WERI-Rb-1 (cell line): ENCODE results near the gene ARID1B.

ENCODE experiments used
- DNase-seq: peaks from one replicate; pipeline ENCODE4 v3.0.0-alpha.2; 2020
- H3K27ac ChIP-seq: fragments of 250-450 bp; sonication (Bioruptor Pico); 2 replicates; pipeline ENCODE4 v1.5.1; 2020; ENCODE audit warnings: mild to moderate bottlenecking, moderate library complexity
- H3K27me3 ChIP-seq: fragments of 250-450 bp; sonication (Bioruptor Pico); 2 replicates; pipeline ENCODE4 v1.5.1; 2021; ENCODE audit warnings: mild to moderate bottlenecking, low read depth, moderate library complexity; ENCODE audit not compliant: insufficient read depth, severe bottlenecking
- H3K36me3 ChIP-seq: fragments of 250-450 bp; sonication (Bioruptor Pico); 2 replicates; pipeline ENCODE4 v1.5.1; 2020; ENCODE audit warnings: mild to moderate bottlenecking, moderate library complexity
- H3K4me3 ChIP-seq: 2 replicates; pipeline ENCODE4 v1.5.1; 2011; ENCODE audit warnings: low read depth, mild to moderate bottlenecking, control low read depth, low read length
- H3K9me3 ChIP-seq: fragments of 250-450 bp; sonication (Bioruptor Pico); 2 replicates; pipeline ENCODE4 v1.5.1; 2021; ENCODE audit warnings: mild to moderate bottlenecking, moderate library complexity; ENCODE audit not compliant: severe bottlenecking
- CTCF ChIP-seq: IDR thresholded peaks from 2 replicates; pipeline ENCODE4 v1.5.1; 2011; ENCODE audit warnings: low read depth, mild to moderate bottlenecking, control low read depth, inconsistent platforms, low read length

The ARID1B gene

DNA sequence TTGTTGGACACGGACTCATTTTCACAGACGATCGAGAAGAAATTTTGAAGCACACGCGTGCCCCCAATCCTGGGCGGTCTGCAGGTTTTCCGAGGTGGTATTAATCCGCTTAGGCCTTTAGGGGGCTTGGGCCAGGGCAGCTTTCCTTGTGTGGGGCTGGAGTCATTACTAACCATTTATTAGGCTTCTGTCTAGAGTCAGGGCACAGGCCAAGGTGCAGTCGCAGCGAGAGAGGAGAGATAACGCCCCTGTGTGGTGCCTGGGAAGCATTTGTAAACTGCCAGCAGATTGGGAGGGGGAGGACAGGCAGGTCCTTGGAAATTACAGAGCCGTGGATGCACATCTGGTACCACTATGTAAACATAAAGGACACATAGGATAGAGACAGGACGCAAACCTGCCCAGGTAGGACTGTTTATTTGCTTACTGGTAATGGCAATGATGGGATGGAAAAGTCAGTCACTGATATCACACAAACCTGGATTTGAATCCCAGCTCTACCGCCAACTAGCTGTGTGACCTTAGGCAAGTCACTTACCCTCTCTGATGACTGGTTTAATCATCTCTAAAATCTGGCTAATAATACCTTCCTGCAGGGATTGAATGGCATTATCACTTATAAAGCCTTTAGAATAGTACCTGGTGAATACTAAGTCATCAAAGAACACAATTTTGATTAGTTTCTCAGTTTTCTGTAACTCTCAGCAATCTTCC is 469.8 kb downstream of the ARID1B start:
- peak; percentile 20; the same call in 1 of the 2 replicates for TF ChIP-seq CTCF
- Histone ChIP-seq H3K9me3 (peaks cover 8% of the 10 kb centered on the region), H3K27me3 (no peaks in the 10 kb centered on the region), H3K36me3 (no peaks in the 10 kb centered on the region), H3K27ac (no peak overlapping the region), H3K4me3 (no peak overlapping the region)
- DNase-seq, result no peak

- Histone ChIP-seq H3K36me3 (no peaks in the 10 kb centered on the region), H3K4me3 (no peak overlapping the region), H3K27me3 (no peaks in the 10 kb centered on the region), H3K9me3 (peaks cover 8% of the 10 kb centered on the region), H3K27ac (no peak overlapping the region)
- DNase-seq, result no peak
- no peak for TF ChIP-seq CTCF
Measured at GRCh38 chr6:157248264-157248663, 471.1 kb downstream of the ARID1B start.

DNA sequence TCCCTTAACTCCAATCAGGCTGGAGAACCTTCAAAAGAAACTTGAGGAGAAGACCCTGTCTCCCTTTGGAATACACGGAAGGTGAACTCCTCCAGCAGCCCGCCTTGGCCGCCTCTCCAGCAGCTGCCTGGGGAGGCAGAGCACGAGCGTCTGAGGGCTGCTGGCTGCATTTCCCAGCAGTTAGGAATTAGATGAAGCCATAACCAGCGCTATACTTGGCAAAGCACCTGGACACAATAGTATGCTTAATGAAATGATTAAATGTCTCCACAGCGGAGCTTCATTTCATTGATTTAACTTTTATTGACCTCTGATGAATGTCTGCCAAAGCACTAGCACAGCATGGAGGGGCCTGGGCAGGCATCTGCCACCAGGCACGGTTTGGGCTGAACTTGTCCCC is 472.6 kb downstream of the ARID1B start:
- no peaks in the 10 kb centered on the region for H3K36me3 ChIP-seq
- no peak for DNase-seq
- H3K27ac ChIP-seq, result no peak overlapping the region
- TF ChIP-seq CTCF, result no peak
- peaks cover 8% of the 10 kb centered on the region for H3K9me3 ChIP-seq
- no peak overlapping the region for H3K4me3 ChIP-seq
- no peaks in the 10 kb centered on the region for H3K27me3 ChIP-seq

DNA sequence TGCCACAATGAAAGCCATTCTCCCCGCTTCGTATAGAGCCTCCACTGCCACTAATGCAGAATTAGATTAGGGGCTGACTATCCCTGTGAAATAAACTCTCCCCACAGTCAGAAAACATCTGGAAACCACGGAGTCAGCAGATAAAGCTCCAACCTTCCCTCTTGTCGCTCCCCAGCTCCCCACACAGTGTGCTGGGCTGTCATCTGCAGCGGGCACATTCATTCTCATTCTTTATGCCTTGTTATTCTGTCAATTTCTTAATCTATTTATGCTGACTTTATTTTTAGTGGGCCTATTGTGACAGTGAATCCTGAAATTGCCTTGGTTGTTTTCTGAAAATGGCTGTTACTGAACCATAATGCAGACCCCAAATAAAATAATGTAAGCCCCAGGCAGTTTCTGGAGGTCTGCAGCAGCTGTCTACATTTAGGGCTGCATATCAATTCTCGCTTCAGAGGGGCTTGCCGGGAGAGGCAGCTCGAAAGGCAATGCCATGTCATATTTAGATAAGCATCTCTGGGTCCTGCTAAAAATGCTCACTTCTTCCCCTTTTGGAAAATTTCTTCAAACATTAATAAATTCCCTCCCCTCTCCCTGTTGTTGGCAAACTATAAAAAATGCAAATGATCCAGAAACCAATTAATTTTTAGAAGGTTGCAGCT is 474.5 kb downstream of the ARID1B start:
- no peaks in the 10 kb centered on the region for H3K36me3 ChIP-seq
- no peak overlapping the region for H3K4me3 ChIP-seq
- no peak for DNase-seq
- TF ChIP-seq CTCF, result no peak
- H3K27me3 ChIP-seq, result no peaks in the 10 kb centered on the region
- no peak overlapping the region for H3K27ac ChIP-seq
- H3K9me3 ChIP-seq, result peaks cover 8% of the 10 kb centered on the region

GRCh38 chr6:157253017-157253416 is 475.8 kb downstream of the ARID1B start:
- Histone ChIP-seq H3K27ac (no peak overlapping the region), H3K9me3 (peaks cover 4% of the 10 kb centered on the region), H3K27me3 (no peaks in the 10 kb centered on the region), H3K36me3 (no peaks in the 10 kb centered on the region), H3K4me3 (no peak overlapping the region)
- no peak for TF ChIP-seq CTCF
- no peak for DNase-seq
